AG04449 (cell line): ENCODE results near the gene DIMT1.

Experiments
- CTCF ChIA-PET: fragments of 350-600 bp; formaldehyde crosslinking; extraction: SDS; loops from one replicate; lab custom pipeline; 2021; ENCODE audit warnings: antibody characterized with exemption; lab: Yijun Ruan, JAX
- POLR2A ChIA-PET: fragments of 400-600, 350-600 bp; formaldehyde crosslinking; extraction: SDS; loops from one replicate; lab custom pipeline; 2020; ENCODE audit warnings: antibody characterized with exemption, inconsistent platforms; lab: Yijun Ruan, JAX
- DNase-seq: peaks from one replicate; pipeline ENCODE4 v3.0.0-alpha.2; 2010; ENCODE audit warnings: low read depth, low spot score
- H3K4me3 ChIP-seq: 2 replicates; pipeline ENCODE4 v1.5.1; 2011; ENCODE audit warnings: low read depth, mild to moderate bottlenecking, control low read depth, low read length
- CTCF ChIP-seq: IDR thresholded peaks from one replicate; pipeline ENCODE4 v1.5.1; 2011; ENCODE audit warnings: mild to moderate bottlenecking, moderate library complexity, low read length, control low read depth, inconsistent platforms; ENCODE audit not compliant: insufficient read depth; ENCODE audit errors: missing control alignments

Gene DIMT1

DNA sequence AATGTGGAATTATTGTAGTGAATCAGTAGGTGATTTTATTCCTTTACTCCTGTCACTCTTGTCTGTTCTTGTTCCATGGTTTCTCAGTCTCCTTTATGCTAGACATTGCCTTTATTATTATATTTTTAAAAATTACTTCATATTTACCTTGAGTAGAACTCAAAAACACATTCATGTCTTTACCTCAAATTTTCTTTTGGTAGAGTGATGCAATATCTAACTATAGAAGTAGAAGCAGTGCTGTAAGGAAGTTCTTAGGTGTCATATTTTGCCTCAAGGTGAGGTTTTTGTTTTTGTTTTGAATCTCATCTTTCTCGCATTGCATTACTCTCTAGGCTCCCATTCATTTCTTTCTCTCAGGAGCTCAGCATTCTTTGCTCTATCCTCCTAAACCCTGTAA is 21.1 kb upstream of the DIMT1 start:
- no peak overlapping the region for H3K4me3 ChIP-seq
- DNase-seq, result no peak
- no peak for TF ChIP-seq CTCF
- POLR2A ChIA-PET, result no interaction called here
- CTCF ChIA-PET, result interaction anchor here (1.0 kb wide), 1 partner anchor 25 kb away, joined by 3 read pairs; no protein-coding TSS in a partner anchor

DNA sequence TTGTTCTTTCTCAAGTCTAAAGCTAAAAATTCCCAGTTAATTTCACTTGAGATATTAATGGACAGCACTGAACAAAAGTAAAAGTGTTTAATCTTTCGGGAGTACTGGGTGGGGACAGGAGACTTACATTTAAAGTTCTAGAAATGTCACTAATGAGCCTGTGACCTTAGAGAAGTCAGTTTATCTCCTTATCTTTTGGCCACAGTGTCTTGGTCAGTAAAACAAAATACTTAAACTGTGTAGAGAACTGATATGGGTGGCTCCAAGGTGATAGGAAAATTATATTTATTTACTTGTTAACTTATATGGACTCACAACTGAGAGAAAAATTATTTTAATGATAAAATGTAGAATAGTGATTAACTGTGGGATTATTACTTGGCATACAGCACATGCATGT is 17.7 kb upstream of the DIMT1 start:
- no peak for DNase-seq
- CTCF ChIA-PET, result interaction anchor here (0.7 to 2.4 kb wide), 4 partner anchors 8 to 34 kb away, joined by 3 to 11 read pairs (median 4); no protein-coding TSS in a partner anchor
- POLR2A ChIA-PET, result no interaction called here
- no peak for TF ChIP-seq CTCF
- no peak overlapping the region for H3K4me3 ChIP-seq

DNA sequence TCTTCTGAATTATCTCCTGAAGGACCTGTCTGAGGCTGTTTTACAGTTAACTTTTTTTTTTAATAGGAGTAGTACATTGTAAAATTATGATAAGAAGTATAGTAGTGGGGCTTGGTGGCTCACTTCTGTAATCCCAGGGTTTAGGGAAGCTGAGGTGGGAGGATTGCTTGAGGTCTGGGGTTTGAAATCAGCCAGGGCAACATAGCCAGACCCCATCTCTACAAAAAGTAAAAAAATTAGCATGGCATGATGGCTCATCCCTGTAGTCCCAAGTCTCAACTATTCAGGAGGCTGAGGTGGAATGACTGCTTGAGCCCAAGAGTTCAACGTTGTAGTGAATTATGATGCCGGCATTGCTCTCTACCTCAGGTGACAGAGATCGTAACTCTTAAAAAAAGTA is 15.9 kb upstream of the DIMT1 start:
- POLR2A ChIA-PET, result no interaction called here
- CTCF ChIA-PET, result no interaction called here
- no peak for DNase-seq
- no peak for TF ChIP-seq CTCF
- no peak overlapping the region for H3K4me3 ChIP-seq

GRCh38 chr5:62418462-62419076 is 14.9 kb upstream of the DIMT1 start:
- H3K4me3 ChIP-seq, result no peak overlapping the region
- POLR2A ChIA-PET, result no interaction called here
- DNase-seq, result no peak
- CTCF ChIA-PET, result no interaction called here
- no peak for TF ChIP-seq CTCF

DNA sequence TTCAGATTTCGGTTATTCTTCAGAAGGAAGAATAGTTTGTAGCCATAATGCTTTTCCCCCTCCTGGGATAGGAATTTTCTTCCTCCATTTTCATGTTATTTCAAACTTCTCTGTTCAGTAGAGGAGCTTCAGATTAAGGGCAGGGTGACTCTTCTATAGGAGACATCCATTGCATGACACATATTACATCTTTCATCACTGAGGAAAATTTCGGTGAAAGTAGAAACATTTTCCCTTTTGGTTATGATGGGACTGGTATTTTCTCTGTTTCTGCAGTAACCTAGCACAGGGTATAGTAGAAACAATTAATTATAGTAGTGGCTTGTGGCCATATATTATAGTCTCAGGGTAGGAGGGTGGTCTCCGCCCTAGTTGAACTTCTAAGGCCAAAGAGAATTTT is 10.0 kb upstream of the DIMT1 start:
- ChIA-PET CTCF (interaction anchor here (1.0 kb wide), 2 partner anchors 8 to 11 kb away, joined by 3 to 5 read pairs; no protein-coding TSS in a partner anchor), POLR2A (interaction anchor here (0.6 kb wide), 1 partner anchor 34 kb away, joined by 3 read pairs; no protein-coding TSS in a partner anchor)
- DNase-seq, result no peak
- TF ChIP-seq CTCF, result no peak
- peak overlapping the region; percentile 97 for H3K4me3 ChIP-seq

GRCh38 chr5:62412549-62413329 is 9.0 kb upstream of the DIMT1 start, which contains the start of gene IPO11:
IPO11 (plus strand) TSS chr5:62412763; CDS start chr5:62437280, 24,517 bp downstream.
- peak; percentile 93 for DNase-seq
- ChIA-PET CTCF (interaction anchor here (0.9 to 1.8 kb wide), 3 partner anchors 9 to 47 kb away, joined by 3 to 8 read pairs (median 4); partner anchors contain the start of gene DIMT1), POLR2A (interaction anchor here (0.6 to 2.2 kb wide), 2 partner anchors 10 to 35 kb away, joined by 3 to 34 read pairs; partner anchors contain the start of gene DIMT1)
- no peak for TF ChIP-seq CTCF
- peak within 1 kb of the TSS; percentile 97 for H3K4me3 ChIP-seq
